ENCODE data around the gene HOXC6.

DNA sequence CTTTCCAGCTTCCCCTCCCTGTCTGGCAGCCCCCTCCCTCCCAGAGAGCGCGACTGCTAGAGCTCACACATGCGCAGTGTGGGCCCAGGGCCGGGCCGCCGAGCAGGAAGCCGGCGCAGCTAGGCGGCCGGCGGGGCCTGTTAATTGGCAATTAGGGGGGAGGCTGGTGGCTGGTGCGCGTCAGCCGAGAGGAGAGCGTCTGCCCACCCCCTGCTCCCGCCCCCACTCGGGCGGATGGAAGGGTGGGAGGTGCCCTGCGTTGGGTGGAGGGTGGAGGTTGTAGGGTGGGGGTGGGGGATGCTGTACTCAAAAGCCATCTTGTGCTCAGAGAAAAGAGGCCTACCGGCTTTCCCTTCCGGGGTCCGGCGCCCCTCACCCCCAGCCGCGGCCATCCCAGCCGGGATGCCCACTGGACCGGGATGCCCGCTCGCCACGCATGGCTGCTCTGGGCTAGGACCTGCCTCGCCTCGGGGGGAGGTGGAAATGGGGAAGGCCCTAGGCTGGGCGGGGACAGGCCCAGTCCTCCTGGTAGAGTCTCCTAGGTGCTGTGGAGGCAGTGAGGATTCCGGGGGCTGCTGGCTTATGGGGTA is 10.3 kb upstream of the HOXC6 start:
- peak; percentile 51 to 84 (median 78) for TF ChIP-seq POLR2AphosphoS5 (IDR thresholded peaks at IDR 0.05)
- TF ChIP-seq CTCF (IDR thresholded peaks at IDR 0.05), result peak in 1 of 3 donors; percentile 9
- TF ChIP-seq POLR2A (IDR thresholded peaks at IDR 0.05), result peak; percentile 8
